ENCODE results near the gene ASAH2B.
"Not testable (repeated sequence)": the region's sequence is repeated elsewhere in the genome, so short reads cannot be mapped to it uniquely, and the experiment has no call there.

Gene ASAH2B

DNA sequence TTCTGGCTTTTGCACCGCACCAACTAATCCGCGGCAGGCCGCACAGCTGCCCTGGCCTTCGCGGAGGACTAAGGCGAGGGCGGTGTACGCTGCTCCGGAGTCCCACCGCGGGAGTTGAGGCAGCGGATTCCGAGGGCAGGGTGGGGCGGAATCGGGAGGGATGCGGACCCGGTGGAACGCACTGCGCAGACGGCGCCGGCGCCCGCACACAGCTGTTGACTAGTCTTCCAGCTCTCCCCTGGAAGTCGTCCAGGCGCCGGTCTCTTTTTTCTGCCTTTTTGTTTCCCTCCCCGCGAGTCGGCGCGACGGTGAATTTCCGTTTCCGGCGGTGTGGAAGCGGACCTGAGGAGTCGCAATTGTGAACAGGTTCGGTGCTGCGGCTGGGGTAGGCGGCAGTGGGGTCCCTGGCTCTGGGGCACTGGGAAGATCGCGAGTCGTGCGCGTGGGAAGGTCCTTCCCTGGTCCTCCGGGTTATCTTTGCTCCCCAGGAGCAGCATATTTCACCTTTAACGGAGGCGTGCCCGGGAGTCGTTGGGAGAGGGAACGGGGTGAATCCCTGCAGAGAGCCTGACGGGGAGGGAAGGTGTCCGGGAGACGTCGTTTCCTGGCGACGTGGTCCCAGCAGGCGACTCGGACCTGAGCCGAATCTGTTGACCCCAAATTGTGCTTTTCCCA, at the start of gene ASAH2B:
ASAH2B (plus strand) TSS at position 319 of the 675 bp plus-strand sequence. CDS start 5,195 bp downstream, outside the sequence.
- peak; percentile 17 for DNase-seq (ENCODE audit: low read depth)
- peak within 1 kb of the TSS; percentile 83 for H3K4me3 ChIP-seq (ENCODE audit: control insufficient read depth, low read depth, low read length)
- TF ChIP-seq, protein P1, sequence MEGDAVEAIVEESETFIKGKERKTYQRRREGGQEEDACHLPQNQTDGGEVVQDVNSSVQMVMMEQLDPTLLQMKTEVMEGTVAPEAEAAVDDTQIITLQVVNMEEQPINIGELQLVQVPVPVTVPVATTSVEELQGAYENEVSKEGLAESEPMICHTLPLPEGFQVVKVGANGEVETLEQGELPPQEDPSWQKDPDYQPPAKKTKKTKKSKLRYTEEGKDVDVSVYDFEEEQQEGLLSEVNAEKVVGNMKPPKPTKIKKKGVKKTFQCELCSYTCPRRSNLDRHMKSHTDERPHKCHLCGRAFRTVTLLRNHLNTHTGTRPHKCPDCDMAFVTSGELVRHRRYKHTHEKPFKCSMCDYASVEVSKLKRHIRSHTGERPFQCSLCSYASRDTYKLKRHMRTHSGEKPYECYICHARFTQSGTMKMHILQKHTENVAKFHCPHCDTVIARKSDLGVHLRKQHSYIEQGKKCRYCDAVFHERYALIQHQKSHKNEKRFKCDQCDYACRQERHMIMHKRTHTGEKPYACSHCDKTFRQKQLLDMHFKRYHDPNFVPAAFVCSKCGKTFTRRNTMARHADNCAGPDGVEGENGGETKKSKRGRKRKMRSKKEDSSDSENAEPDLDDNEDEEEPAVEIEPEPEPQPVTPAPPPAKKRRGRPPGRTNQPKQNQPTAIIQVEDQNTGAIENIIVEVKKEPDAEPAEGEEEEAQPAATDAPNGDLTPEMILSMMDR (IDR thresholded peaks at IDR 0.05; ENCODE audit: control insufficient read depth, insufficient read depth, low read depth, low read length, missing control alignments), result no peak

- not testable (repeated sequence) for H3K4me3 ChIP-seq (ENCODE audit: control insufficient read depth, low read depth, low read length); DNase-seq (ENCODE audit: low read depth)
Measured at GRCh38 chr10:50697819-50698218, 41.9 kb upstream of the ASAH2B start.

DNA sequence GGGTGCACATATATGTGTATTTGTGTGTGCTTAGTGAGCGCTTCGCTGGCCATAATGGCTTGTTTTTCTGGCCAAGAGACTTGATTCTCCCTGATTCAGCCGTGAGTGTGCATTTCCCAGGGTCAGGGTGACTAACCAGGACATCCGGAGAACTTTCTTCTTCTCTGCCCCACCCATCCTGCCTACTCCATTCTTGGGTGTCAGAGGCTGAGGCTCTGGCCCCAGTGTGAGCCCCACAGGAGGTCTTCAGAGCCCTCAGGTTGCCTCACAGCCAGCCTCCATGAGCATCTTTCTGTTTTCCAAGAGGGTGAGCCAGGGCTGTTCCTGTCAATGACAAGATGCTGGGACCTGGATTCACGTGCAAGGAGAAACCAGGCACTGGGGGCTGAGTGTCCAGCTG, 37.8 kb upstream of the ASAH2B start:
- H3K4me3 ChIP-seq (ENCODE audit: control insufficient read depth, low read depth, low read length); DNase-seq (ENCODE audit: low read depth): not testable (repeated sequence)

DNA sequence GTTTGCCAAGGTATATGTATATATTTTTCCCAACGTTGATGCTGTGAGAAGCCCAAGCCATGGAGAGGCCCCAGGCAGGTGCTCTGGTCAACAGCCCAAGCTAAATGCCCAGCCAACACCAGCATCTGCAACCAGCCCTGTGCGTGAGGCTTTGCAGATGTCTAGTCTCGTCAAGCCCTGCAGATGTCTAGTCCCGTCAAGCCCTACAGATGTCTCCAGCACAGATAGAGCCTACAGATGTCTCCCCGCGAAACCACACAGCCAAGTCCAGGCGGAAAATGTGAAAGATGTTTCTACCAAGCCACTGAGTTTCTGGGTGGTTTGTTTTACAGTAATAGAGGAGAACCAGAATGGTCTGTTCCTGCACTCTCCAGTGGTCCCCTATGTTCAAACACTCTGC, 36.7 kb upstream of the ASAH2B start:
- DNase-seq (ENCODE audit: low read depth); H3K4me3 ChIP-seq (ENCODE audit: control insufficient read depth, low read depth, low read length): not testable (repeated sequence)

DNA sequence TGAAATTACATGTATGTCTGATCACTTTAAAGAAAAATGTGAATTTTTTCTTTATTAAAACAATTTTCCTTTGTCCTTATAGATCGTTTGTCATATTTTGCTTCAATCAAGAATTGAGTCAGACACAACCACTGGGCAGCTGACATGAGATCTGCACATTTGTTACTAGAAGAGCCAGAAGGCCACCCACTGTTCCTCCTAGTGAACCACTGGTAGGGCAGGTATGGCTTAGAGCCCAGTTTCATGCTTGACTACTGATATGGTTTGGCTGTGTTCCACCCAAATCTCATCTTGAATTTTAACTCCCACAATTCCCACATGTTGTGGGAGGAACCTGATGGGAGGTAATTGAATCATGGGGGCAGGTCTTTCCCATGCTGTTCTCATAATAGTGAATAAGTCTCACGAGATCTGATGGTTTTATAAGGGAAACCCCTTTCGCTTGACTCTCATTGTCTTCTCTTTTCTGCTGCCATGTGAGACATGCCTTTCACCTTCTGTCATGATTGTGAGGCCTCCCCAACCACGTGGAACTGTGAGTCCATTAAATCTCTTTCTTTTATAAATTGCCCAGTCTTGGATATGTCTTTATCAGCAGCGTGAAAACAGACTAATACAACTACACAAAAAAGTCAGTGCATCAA, 35.2 kb upstream of the ASAH2B start:
- not testable (repeated sequence) for DNase-seq (ENCODE audit: low read depth); H3K4me3 ChIP-seq (ENCODE audit: control insufficient read depth, low read depth, low read length)

GRCh38 chr10:50706006-50706405, 33.7 kb upstream of the ASAH2B start:
- not testable (repeated sequence) for H3K4me3 ChIP-seq (ENCODE audit: control insufficient read depth, low read depth, low read length); DNase-seq (ENCODE audit: low read depth)

DNA sequence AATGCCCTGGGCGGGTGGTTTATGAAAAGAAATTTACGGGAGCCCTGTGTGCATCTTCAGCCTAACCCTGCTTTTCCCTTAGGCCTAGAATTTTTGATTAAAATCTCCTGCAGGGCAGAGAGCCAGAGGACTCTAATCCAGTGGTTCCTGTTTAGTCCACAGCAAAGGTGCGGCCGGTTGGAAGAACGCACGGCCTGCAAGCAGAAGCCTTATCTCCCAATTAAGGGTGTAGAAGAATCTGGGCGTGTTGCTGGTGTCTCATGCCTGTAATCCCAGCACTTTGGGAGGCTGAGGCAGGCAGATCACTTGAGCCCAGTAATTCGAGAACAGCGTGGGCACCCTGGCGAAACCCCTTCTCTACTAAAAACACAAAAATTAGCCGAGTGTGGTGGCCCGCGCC, 29.5 kb upstream of the ASAH2B start:
- H3K4me3 ChIP-seq (ENCODE audit: control insufficient read depth, low read depth, low read length); DNase-seq (ENCODE audit: low read depth): not testable (repeated sequence)

DNA sequence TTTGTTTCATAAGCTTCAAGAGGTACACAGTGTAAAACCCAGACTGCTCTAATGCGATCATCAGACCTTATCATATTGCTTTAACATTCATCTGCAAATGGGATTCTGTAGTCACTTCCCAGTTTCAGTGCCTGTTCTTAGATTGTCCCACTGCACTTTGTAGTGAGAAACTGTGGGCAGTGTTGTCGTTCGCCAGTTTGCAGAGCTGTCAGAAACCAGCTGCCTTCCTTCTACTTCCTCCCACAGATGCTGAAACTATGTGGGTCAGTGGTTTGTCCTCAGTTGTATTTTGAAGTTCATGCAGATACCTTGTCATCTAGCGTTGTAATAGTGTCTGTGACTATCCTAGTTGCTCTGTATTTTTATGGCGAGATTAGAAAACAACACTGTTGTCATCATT, 15.9 kb upstream of the ASAH2B start:
- DNase-seq (ENCODE audit: low read depth), result not testable (repeated sequence)

GRCh38 chr10:50728112-50728511, 11.6 kb upstream of the ASAH2B start:
- H3K4me3 ChIP-seq (ENCODE audit: control insufficient read depth, low read depth, low read length); DNase-seq (ENCODE audit: low read depth): not testable (repeated sequence)

More for the DNA sequence above, 15.9 kb upstream of the ASAH2B start:
- H3K4me3 ChIP-seq (ENCODE audit: control insufficient read depth, low read depth, low read length), result not testable (repeated sequence)

GRCh38 chr10:50738987-50739617, 634 bp upstream of the ASAH2B start:
- H3K4me3 ChIP-seq (ENCODE audit: control insufficient read depth, low read depth, low read length), result peak overlapping the region; percentile 83
- not testable (repeated sequence) for DNase-seq (ENCODE audit: low read depth)

DNA sequence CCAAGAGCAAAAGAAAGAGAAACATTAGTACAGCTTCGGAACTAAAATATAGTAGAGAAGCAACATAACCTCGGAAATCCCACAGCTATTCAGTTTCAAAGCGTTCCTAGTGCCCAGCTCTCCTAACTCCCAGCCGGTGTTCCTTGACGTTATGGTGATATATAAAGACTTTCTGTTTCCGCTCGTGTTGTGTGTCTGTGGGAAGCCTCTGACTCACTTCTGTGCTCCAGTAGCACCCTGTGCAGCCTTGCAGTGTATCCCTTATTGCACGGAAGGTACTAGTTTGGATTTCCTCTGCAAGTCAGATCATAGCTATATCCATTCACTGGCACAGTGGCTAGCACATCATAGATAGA, 535 bp downstream of the ASAH2B start:
- peak overlapping the region; percentile 83 for H3K4me3 ChIP-seq (ENCODE audit: control insufficient read depth, low read depth, low read length)
- TF ChIP-seq, protein P1 (IDR thresholded peaks at IDR 0.05; ENCODE audit: control insufficient read depth, insufficient read depth, low read depth, low read length, missing control alignments), result no peak
- peak; percentile 52 for DNase-seq (ENCODE audit: low read depth)

DNA sequence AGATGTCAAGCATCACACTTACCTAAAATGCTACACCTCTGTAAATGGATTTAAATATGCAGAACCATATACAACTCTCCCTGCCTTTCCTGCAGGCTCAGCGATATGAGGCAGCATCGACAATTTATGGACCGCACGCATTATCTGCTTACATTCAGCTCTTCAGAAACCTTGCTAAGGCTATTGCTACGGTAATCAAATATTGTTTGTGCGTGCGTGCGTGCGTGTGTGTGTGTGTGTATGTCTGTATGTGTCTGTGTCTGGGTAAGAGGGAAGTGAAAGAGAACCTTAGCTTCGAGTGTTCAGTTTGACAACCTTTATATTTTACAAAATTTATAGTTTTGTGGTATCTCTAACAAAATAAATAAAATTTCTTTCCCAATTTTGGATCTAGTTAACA, 3.1 kb downstream of the ASAH2B start:
- not testable (repeated sequence) for H3K4me3 ChIP-seq (ENCODE audit: control insufficient read depth, low read depth, low read length); DNase-seq (ENCODE audit: low read depth)

DNA sequence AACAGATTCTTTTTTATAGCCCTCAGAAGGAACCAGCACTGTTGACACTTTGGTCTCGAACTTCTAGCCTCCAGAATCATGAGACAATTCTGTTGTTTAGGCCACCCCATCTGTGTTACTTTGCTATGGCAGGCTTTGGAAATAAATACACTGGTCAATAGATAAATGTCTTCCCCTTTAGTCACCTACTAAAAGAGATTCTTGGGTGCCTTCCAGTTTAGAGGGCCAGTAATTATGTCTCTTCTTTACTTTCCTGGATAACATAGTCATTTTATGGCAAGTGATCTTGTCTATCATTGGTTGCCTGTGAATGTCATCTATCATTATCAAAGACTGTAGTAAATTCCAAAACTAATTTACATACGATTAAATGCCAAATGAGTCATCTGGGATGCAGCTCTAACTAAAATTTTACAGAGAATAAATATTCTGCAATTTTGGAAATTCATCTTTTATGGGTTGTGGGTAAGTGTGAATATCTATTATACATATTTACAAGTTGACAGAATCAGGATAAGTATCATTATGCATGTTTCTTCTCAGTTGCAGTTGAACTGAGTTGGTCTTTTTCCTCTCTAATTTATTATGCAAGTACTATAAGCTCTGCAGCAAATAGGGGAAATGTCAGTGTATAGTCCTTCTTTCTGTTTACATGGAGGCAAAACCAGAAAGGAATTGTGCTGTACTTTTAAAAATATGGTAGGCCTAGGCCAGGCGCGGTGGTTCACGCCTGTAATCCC, 27.2 kb downstream of the ASAH2B start:
- peak; percentile 71 for DNase-seq (ENCODE audit: low read depth)
- H3K4me3 ChIP-seq (ENCODE audit: control insufficient read depth, low read depth, low read length), result not testable (repeated sequence)

DNA sequence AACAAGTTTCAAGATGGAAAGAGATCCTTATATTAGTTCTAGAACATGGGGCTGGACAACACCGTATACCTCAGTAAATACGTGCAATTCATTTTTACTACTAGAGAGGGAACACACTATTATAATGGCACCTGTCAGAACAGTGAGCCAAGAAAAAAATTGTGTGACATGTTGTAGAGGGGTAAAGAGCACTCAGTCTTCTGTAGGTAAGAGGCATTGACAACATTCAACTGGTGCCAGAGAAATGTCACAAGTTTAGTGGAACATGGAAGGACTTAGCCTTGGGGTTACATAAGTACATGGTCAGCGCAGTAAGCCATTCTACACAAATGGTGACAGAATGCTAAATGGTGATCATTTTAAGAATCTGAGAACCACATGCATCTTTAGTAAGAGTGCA, 32.3 kb downstream of the ASAH2B start:
- DNase-seq (ENCODE audit: low read depth); H3K4me3 ChIP-seq (ENCODE audit: control insufficient read depth, low read depth, low read length): not testable (repeated sequence)

DNA sequence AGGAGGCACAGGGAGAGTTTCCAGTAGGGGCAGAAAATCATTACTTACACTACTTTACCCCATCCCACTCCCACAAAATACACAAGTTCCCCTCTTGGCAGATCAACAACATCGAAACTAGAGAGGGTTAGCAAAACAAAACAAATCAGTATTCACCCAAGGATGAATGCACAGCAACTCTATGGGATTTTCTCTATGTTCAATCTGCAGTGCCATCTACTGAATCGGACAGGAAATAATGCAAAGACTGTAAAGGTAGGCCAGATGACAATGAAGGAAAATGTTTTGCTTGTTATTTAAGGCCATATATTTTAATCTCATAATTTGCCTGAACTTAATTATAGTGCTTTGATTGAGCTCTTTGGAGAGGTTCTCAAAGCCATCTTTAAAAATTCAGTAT, 35.1 kb downstream of the ASAH2B start:
- not testable (repeated sequence) for H3K4me3 ChIP-seq (ENCODE audit: control insufficient read depth, low read depth, low read length); DNase-seq (ENCODE audit: low read depth)

DNA sequence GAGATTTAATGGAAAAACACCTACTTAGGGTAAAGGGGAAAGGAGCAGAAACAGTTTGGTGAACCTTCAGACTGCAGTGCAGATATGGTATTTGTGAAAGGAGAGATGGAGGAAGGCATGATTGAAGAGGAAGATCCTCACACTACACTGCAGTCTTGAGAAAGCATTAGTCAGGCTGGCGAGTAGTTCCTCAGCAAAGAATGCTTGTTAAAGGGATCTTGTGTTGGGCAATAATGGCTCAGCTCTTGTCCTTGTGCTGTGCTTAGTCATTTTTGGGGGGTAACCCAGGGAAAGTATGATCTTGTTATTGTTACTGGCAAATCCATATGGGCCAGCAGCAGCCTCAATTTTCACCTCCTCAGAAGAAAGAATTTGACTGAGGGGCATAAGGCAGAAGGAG, 40.3 kb downstream of the ASAH2B start:
- H3K4me3 ChIP-seq (ENCODE audit: control insufficient read depth, low read depth, low read length), result not testable (repeated sequence)
- DNase-seq (ENCODE audit: low read depth), result peak; percentile 75
